Thyroid gland (tissue), 4 donors: Measurements from ENCODE around the gene MS4A13. TPM values are rescaled to one million over a fixed set of nuclear protein-coding genes. Genes with fewer than 3 reads are reported as not detected.

Experiments used
- DNase-seq, 2 donors: peaks; one replicate each; pipeline ENCODE4 v3.0.0-alpha.2; 2019
- H3K27ac ChIP-seq, 3 donors: fragments of 200-600 bp; sonication (generic); 1 replicate in 2 of 3; 2 replicates in 1 of 3; pipeline ENCODE4 v1.5.1; 2016 to 2019; ENCODE audit warnings: mild to moderate bottlenecking in 1 of 3, moderate library complexity in 1 of 3
- H3K27me3 ChIP-seq: fragments of 200-600 bp; sonication (generic); one replicate; pipeline ENCODE4 v1.5.1; 2019
- H3K36me3 ChIP-seq, 2 donors: fragments of 200-600 bp; sonication (generic); one replicate each; pipeline ENCODE4 v1.5.1; 2016 to 2019
- H3K4me1 ChIP-seq, 2 donors: fragments of 200-600 bp; sonication (generic); one replicate each; pipeline ENCODE4 v1.5.1; 2017 to 2019
- H3K4me3 ChIP-seq, 3 donors: fragments of 200-600 bp; sonication (generic); replicated peaks in 1 of 3; 1 replicate in 2 of 3; 2 replicates in 1 of 3; pipeline ENCODE4 v1.5.1; 2016; ENCODE audit warnings: mild to moderate bottlenecking in 1 of 3
- H3K9me3 ChIP-seq: fragments of 200-600 bp; sonication (generic); one replicate; pipeline ENCODE4 v1.5.1; 2017
- CTCF ChIP-seq, 6 experiments: fragments of 200-600 bp in 3 of 6; fragments of 450-650 bp in 3 of 6; sonication (generic) in 3 of 6; IDR thresholded peaks; one replicate each; pipeline ENCODE4 v1.5.1; 2016 to 2019; ENCODE audit warnings: antibody characterized with exemption in 6 of 6, mild to moderate bottlenecking in 2 of 6, inconsistent platforms in 1 of 6, moderate library complexity in 1 of 6
- POLR2A ChIP-seq, 2 donors: fragments of 450-650 bp; IDR thresholded peaks; one replicate each; pipeline ENCODE4 v1.6.1; 2017; ENCODE audit warnings: antibody characterized with exemption in 2 of 2, mild to moderate bottlenecking in 2 of 2, moderate library complexity in 1 of 2
- WGBS, 2 donors: methylation state at CpG; one replicate each; pipeline ENCODE4 v1.1.5; 2017; 5-methylcytosine and 5-hydroxymethylcytosine counted together
- intact Hi-C: fragments of 100-400 bp; cut with DNase I; formaldehyde crosslinking; loops from one replicate; pipeline ENCODE4 v1.15.1; 2023
- total RNA-seq, 4 donors: library from RNA; depleted of rRNA; stranded (reverse); fragments of >200 nt; gene quantifications; one replicate each; pipeline ENCODE4 v1.2.3, GENCODE V29; 2016

MS4A13 gene
- total RNA-seq, 4 donors from 2014 or later = not detected

DNA sequence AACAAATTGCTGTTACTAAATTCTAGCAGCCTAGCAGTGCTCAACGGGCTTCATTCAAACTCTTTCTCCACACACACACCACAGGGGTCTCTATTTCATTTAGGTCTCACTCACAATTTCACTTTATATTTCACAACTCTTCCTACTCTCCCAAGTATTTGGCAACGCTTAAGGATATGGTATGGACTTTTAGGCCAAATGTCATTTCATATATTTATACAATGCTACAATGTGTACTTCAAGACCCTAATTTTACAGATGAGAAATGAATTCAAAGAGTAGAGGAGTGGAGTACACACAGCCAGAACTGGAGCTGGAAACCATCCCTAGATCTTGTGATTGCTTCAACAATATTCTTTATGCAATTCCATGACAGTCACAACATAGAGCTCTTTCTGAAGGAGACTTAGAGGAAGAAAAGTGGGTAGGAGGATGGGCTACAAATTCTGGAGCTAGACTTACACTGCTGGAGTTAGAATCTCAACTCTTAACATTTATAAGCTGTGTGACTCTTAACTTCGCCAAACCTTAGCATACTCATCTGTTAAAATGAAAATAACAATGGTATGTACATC is 2.5 kb upstream of the MS4A13 start:
- TF ChIP-seq POLR2A (IDR thresholded peaks at IDR 0.05) (no peak), CTCF (IDR thresholded peaks at IDR 0.05) (no peak)
- intact Hi-C loops = no loop called here
- Histone ChIP-seq H3K9me3 (no peaks in the 10 kb centered on the region), H3K27me3 (no peaks in the 10 kb centered on the region), H3K27ac (no peak overlapping the region), H3K4me3 (no peak overlapping the region), H3K36me3 (no peaks in the 10 kb centered on the region), H3K4me1 (peaks cover 0 to 5% of the 10 kb centered on the region in 2 donors)
- WGBS, 2 donors = 74 to 76% methylated on average over 3 of the region's 3 CpGs
- no peak for DNase-seq

- WGBS, 2 donors = 70 to 72% methylated on average over 2 of the region's 2 CpGs
- Histone ChIP-seq H3K36me3 (no peaks in the 10 kb centered on the region), H3K27ac (no peak overlapping the region), H3K9me3 (no peaks in the 10 kb centered on the region), H3K4me3 (no peak overlapping the region), H3K27me3 (no peaks in the 10 kb centered on the region), H3K4me1 (peaks cover 0 to 5% of the 10 kb centered on the region in 2 donors)
- intact Hi-C loops = no loop called here
- no peak for DNase-seq
- TF ChIP-seq POLR2A (IDR thresholded peaks at IDR 0.05) (no peak), CTCF (IDR thresholded peaks at IDR 0.05) (no peak)
Observed at GRCh38 chr11:60513496-60514460, 1.4 kb upstream of the MS4A13 start.

GRCh38 chr11:60528465-60528864 is 13.3 kb downstream of the MS4A13 start:
- intact Hi-C loops = no loop called here
- 63 to 73% methylated on average over 1 of the region's 1 CpG for WGBS, 2 donors
- no peak overlapping the region for H3K4me3 ChIP-seq
- H3K27me3 ChIP-seq = no peaks in the 10 kb centered on the region
- no peaks in the 10 kb centered on the region for H3K4me1 ChIP-seq
- no peaks in the 10 kb centered on the region for H3K36me3 ChIP-seq
- no peak overlapping the region for H3K27ac ChIP-seq
- no peak for TF ChIP-seq CTCF (IDR thresholded peaks at IDR 0.05)
- TF ChIP-seq POLR2A (IDR thresholded peaks at IDR 0.05) = no peak
- no peak for DNase-seq
- H3K9me3 ChIP-seq = no peaks in the 10 kb centered on the region

GRCh38 chr11:60528934-60529333 is 13.7 kb downstream of the MS4A13 start:
- Histone ChIP-seq H3K4me1 (no peaks in the 10 kb centered on the region), H3K27me3 (no peaks in the 10 kb centered on the region), H3K9me3 (no peaks in the 10 kb centered on the region), H3K36me3 (no peaks in the 10 kb centered on the region), H3K4me3 (no peak overlapping the region), H3K27ac (no peak overlapping the region)
- DNase-seq = no peak
- intact Hi-C loops = no loop called here
- 41 to 44% methylated on average over 1 of the region's 1 CpG for WGBS, 2 donors
- no peak for TF ChIP-seq CTCF (IDR thresholded peaks at IDR 0.05)
- no peak for TF ChIP-seq POLR2A (IDR thresholded peaks at IDR 0.05)
